ENCODE measurements around the gene STX8.

- no peak for TF ChIP-seq TAF1 (IDR thresholded peaks at IDR 0.05; ENCODE audit: borderline replicate concordance, low read depth, low read length)
- no peak for TF ChIP-seq POLR2A (IDR thresholded peaks at IDR 0.05; ENCODE audit: low read depth, low read length)
- TF ChIP-seq POLR2AphosphoS5 (IDR thresholded peaks at IDR 0.05; ENCODE audit: low read depth, low read length): no peak
These were observed 373.1 kb downstream of the STX8 start for GRCh38 chr17:9202532-9202931.

All from GM12892 (cell line).